ENCODE measurements around the gene PITX1. TPM values are rescaled to one million over a fixed set of nuclear protein-coding genes. Genes with fewer than 3 reads are reported as not detected.

Gene PITX1
- total RNA-seq, 6 experiments from 2014 or later = not detected

- no peak for DNase-seq
- WGBS (ENCODE audit: insufficient coverage, low coverage, low lambda C conversion rate, missing lambda C conversion rate) = 33% methylated on average over 1 of the region's 1 CpG
- TF ChIP-seq POLR2A (IDR thresholded peaks at IDR 0.05) (no peak), CTCF (IDR thresholded peaks at IDR 0.05) (no peak)
- H3K9me3 ChIP-seq = no peaks in the 10 kb centered on the region
- H3K27ac ChIP-seq = no peak overlapping the region
- H3K4me1 ChIP-seq = no peaks in the 10 kb centered on the region
- no peak for ATAC-seq
- H3K27me3 ChIP-seq = peaks cover 0 to 4% of the 10 kb centered on the region in 2 donors
- no peaks in the 10 kb centered on the region for H3K36me3 ChIP-seq
- intact Hi-C loops (cut with DNase I) = no loop called here
- no peak overlapping the region for H3K4me3 ChIP-seq
Measured at GRCh38 chr5:135048930-135049329, 14.9 kb upstream of the PITX1 start.

- no peak overlapping the region for H3K27ac ChIP-seq
- DNase-seq (no peak), ATAC-seq (no peak)
- intact Hi-C loops (cut with DNase I) = no loop called here
- no peaks in the 10 kb centered on the region for H3K9me3 ChIP-seq
- H3K27me3 ChIP-seq = peaks cover 0 to 4% of the 10 kb centered on the region in 2 donors
- no peak overlapping the region for H3K4me3 ChIP-seq
- no peak for TF ChIP-seq POLR2A (IDR thresholded peaks at IDR 0.05)
- no peaks in the 10 kb centered on the region for H3K4me1 ChIP-seq
- no peaks in the 10 kb centered on the region for H3K36me3 ChIP-seq
- 100% methylated on average over 1 of the region's 2 CpGs for WGBS (ENCODE audit: insufficient coverage, low coverage, low lambda C conversion rate, missing lambda C conversion rate)
Measured at GRCh38 chr5:135048286-135048685, 14.3 kb upstream of the PITX1 start.

GRCh38 chr5:135047347-135047695, 13.3 kb upstream of the PITX1 start:
- TF ChIP-seq POLR2A (IDR thresholded peaks at IDR 0.05) (no peak), CTCF (IDR thresholded peaks at IDR 0.05) (no peak)
- intact Hi-C loops (cut with DNase I) = no loop called here

GRCh38 chr5:135046661-135047346, 12.8 kb upstream of the PITX1 start:
- Histone ChIP-seq H3K27me3 (peaks cover 0 to 2% of the 10 kb centered on the region in 2 donors), H3K4me3 (no peak overlapping the region), H3K4me1 (no peaks in the 10 kb centered on the region), H3K27ac (no peak overlapping the region), H3K9me3 (no peaks in the 10 kb centered on the region), H3K36me3 (no peaks in the 10 kb centered on the region)
- 52% methylated on average over 5 of the region's 5 CpGs for WGBS (ENCODE audit: insufficient coverage, low coverage, low lambda C conversion rate, missing lambda C conversion rate)
- DNase-seq = no peak
- no peak for ATAC-seq
- intact Hi-C loops (cut with DNase I) = no loop called here
- TF ChIP-seq POLR2A (IDR thresholded peaks at IDR 0.05) = no peak
- TF ChIP-seq CTCF (IDR thresholded peaks at IDR 0.05) = no peak

More at GRCh38 chr5:135047347-135047695, 13.3 kb upstream of the PITX1 start:
- Histone ChIP-seq H3K27me3 (peaks cover 0 to 3% of the 10 kb centered on the region in 2 donors), H3K9me3 (no peaks in the 10 kb centered on the region), H3K4me3 (no peak overlapping the region), H3K27ac (no peak overlapping the region), H3K4me1 (no peaks in the 10 kb centered on the region), H3K36me3 (no peaks in the 10 kb centered on the region)
- DNase-seq = no peak
- no peak for ATAC-seq
- 0% methylated on average over 1 of the region's 2 CpGs for WGBS (ENCODE audit: insufficient coverage, low coverage, low lambda C conversion rate, missing lambda C conversion rate)

- ATAC-seq (no peak), DNase-seq (no peak)
- no peak for TF ChIP-seq CTCF (IDR thresholded peaks at IDR 0.05)
- TF ChIP-seq POLR2A (IDR thresholded peaks at IDR 0.05) = no peak
- intact Hi-C loops (cut with DNase I) = no loop called here
- no peaks in the 10 kb centered on the region for H3K4me1 ChIP-seq
- H3K9me3 ChIP-seq = no peaks in the 10 kb centered on the region
- no peaks in the 10 kb centered on the region for H3K36me3 ChIP-seq
- peaks cover 0 to 15% of the 10 kb centered on the region in 2 donors for H3K27me3 ChIP-seq
- H3K27ac ChIP-seq = no peak overlapping the region
- H3K4me3 ChIP-seq = no peak overlapping the region
Measured at GRCh38 chr5:135045488-135045887, 11.5 kb upstream of the PITX1 start.

Measured in right lobe of liver (tissue), 6 donors.